ENCODE data around the gene PAMR1.

DNA sequence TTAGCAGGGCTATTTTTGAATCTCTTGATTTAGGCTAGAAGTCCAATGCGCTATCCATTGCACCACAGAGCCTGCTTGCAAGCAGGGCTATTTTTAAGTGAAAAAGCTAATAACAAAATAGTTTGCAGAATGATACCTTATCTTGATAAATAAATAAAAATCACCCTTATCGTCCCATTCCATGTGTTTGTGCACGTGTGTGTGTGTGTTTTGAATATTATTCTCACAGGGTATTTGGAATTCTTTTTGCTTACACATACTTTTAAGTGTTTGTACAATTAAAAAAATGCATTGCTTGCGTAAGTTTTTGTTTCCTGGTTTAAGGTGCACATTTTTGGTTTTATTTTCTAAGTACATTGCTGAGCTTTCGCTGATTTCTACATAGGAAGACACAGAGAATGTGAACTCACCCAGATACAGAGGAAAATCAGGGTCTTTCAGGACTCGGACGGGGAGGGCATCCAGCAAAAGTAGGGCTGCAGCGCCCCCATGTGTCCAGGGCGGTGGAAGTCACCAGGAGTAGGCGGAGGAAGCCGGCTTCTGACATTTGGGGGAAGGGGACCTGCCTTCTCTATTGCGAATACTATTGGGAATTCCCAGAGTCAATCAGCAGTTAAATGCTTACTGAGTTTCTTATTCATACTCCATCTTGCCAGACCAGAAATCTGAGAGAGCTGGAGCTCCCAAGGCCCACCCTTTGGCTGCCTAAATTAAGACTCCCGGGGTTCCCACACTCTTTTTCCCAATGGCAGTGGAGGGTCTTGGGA, 133.3 kb downstream of the PAMR1 start:
- TF ChIP-seq EP300 (IDR thresholded peaks at IDR 0.05; ENCODE audit: borderline replicate concordance in 1 of 2, low read depth in 2 of 2, low read length in 2 of 2) (no peak), RBBP5 (IDR thresholded peaks at IDR 0.05; ENCODE audit: borderline replicate concordance, low read depth, low read length) (no peak), TAF1 (IDR thresholded peaks at IDR 0.05; ENCODE audit: low read depth, low read length) (no peak), POLR2A (IDR thresholded peaks at IDR 0.05; ENCODE audit: control extremely low read depth in 1 of 2, low read depth in 2 of 2, low read length in 2 of 2) (no peak), GTF2F1 (IDR thresholded peaks at IDR 0.05; ENCODE audit: borderline replicate concordance, low read depth, low read length) (no peak), CHD2 (IDR thresholded peaks at IDR 0.05; ENCODE audit: low read length) (no peak), EZH2 (IDR thresholded peaks at IDR 0.05; ENCODE audit: low read depth, low read length, severe bottlenecking) (no peak), SRF (IDR thresholded peaks at IDR 0.05; ENCODE audit: low read depth, low read length) (no peak)
- TF ChIP-seq, protein P1, sequence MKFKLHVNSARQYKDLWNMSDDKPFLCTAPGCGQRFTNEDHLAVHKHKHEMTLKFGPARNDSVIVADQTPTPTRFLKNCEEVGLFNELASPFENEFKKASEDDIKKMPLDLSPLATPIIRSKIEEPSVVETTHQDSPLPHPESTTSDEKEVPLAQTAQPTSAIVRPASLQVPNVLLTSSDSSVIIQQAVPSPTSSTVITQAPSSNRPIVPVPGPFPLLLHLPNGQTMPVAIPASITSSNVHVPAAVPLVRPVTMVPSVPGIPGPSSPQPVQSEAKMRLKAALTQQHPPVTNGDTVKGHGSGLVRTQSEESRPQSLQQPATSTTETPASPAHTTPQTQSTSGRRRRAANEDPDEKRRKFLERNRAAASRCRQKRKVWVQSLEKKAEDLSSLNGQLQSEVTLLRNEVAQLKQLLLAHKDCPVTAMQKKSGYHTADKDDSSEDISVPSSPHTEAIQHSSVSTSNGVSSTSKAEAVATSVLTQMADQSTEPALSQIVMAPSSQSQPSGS (IDR thresholded peaks at IDR 0.05; ENCODE audit: low read length): 0 out of 2 replicates have a peak, but pooled peaks have one; percentile 34
- TF ChIP-seq, protein P2, sequence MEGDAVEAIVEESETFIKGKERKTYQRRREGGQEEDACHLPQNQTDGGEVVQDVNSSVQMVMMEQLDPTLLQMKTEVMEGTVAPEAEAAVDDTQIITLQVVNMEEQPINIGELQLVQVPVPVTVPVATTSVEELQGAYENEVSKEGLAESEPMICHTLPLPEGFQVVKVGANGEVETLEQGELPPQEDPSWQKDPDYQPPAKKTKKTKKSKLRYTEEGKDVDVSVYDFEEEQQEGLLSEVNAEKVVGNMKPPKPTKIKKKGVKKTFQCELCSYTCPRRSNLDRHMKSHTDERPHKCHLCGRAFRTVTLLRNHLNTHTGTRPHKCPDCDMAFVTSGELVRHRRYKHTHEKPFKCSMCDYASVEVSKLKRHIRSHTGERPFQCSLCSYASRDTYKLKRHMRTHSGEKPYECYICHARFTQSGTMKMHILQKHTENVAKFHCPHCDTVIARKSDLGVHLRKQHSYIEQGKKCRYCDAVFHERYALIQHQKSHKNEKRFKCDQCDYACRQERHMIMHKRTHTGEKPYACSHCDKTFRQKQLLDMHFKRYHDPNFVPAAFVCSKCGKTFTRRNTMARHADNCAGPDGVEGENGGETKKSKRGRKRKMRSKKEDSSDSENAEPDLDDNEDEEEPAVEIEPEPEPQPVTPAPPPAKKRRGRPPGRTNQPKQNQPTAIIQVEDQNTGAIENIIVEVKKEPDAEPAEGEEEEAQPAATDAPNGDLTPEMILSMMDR (IDR thresholded peaks at IDR 0.05; ENCODE audit: control extremely low read depth in 1 of 3, insufficient read depth in 1 of 3, low read depth in 1 of 3, low read length in 3 of 3): peak; percentile 80 to 91 (median 91)

All from H1 (cell line).